KOPT-K1 (cell line): Measurements from ENCODE around the gene CDH23.
A peak's percentile ranks its signal among the peaks of the same experiment; 100 is the strongest.

Experiments
- H3K27ac ChIP-seq: fragments of 200-600 bp; sonication (generic); 2 replicates; pipeline ENCODE4 v1.5.1; 2016; ENCODE audit warnings: antibody characterized with exemption, mild to moderate bottlenecking, low read depth, low read length; ENCODE audit not compliant: poor library complexity, severe bottlenecking
- H3K36me3 ChIP-seq: fragments of 200-600 bp; sonication (generic); 2 replicates; pipeline ENCODE4 v1.5.1; 2017; ENCODE audit warnings: antibody characterized with exemption, mild to moderate bottlenecking, low read length, moderate library complexity; ENCODE audit not compliant: insufficient read depth
- H3K9me3 ChIP-seq: fragments of 200-600 bp; sonication (generic); 2 replicates; pipeline ENCODE4 v1.5.1; 2017; ENCODE audit warnings: antibody characterized with exemption, low read length, mild to moderate bottlenecking; ENCODE audit not compliant: insufficient read depth, poor library complexity, severe bottlenecking

The CDH23 gene

GRCh38 chr10:71724539-71724938 is 327.8 kb downstream of the CDH23 start:
- H3K36me3 ChIP-seq, result no peaks in the 10 kb centered on the region
- no peak overlapping the region for H3K27ac ChIP-seq
- H3K9me3 ChIP-seq, result no peaks in the 10 kb centered on the region

DNA sequence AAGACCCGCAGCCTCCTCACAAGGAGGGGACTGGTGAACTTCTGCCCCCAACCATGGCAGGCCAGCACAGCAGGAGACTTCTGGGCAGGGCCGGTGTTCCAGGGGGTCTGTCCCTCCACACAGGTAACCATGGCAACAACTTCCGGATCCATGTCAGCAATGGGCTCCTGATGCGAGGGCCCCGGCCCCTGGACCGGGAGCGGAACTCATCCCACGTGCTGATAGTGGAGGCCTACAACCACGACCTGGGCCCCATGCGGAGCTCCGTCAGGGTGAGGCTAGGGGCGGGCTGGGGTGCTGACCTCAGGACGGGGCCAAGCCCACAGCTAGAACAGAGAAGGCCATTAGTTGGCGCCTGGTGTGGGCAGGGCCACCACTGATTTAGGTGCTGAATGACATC is 328.5 kb downstream of the CDH23 start:
- Histone ChIP-seq H3K36me3 (no peaks in the 10 kb centered on the region), H3K9me3 (no peaks in the 10 kb centered on the region), H3K27ac (peak overlapping the region; percentile 94)

- Histone ChIP-seq H3K27ac (peak overlapping the region; percentile 94), H3K36me3 (no peaks in the 10 kb centered on the region), H3K9me3 (no peaks in the 10 kb centered on the region)
Measured at GRCh38 chr10:71725998-71726579, 329.4 kb downstream of the CDH23 start.

DNA sequence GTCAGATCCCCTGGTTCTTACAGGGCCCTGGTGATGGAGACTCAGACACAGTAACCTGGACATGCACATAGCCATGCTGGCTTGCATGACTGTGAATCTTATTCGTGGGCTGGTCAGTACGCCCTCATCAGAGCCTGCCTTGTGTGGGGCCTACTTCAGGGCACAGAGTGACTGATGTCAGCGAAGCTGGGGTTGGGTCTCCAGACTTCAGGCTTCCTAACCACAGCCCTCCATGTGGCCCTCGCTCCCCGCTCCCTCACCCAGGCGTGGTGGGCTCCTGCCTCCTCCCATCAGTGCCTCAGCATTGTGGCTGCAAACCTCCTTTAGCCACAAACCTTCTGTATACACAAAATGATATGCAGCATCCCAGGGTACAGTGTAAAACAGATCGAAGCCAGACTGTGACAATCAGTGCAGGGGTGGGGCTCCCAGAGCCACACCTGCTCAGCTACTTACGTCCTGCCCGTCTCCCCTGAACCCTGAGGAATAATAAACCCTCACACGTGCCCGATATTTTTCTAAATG is 329.9 kb downstream of the CDH23 start:
- H3K9me3 ChIP-seq, result no peaks in the 10 kb centered on the region
- H3K27ac ChIP-seq, result peak overlapping the region; percentile 94
- no peaks in the 10 kb centered on the region for H3K36me3 ChIP-seq

GRCh38 chr10:71727105-71727737 is 330.5 kb downstream of the CDH23 start:
- no peaks in the 10 kb centered on the region for H3K9me3 ChIP-seq
- H3K27ac ChIP-seq, result peak overlapping the region; percentile 94
- H3K36me3 ChIP-seq, result no peaks in the 10 kb centered on the region

- Histone ChIP-seq H3K27ac (peak overlapping the region; percentile 94), H3K9me3 (no peaks in the 10 kb centered on the region)
Measured at GRCh38 chr10:71727738-71728737, 331.3 kb downstream of the CDH23 start.

GRCh38 chr10:71729161-71729636 is 332.5 kb downstream of the CDH23 start:
- Histone ChIP-seq H3K9me3 (no peaks in the 10 kb centered on the region), H3K27ac (peak overlapping the region; percentile 94), H3K36me3 (no peaks in the 10 kb centered on the region)

More at GRCh38 chr10:71727738-71728737, 331.3 kb downstream of the CDH23 start:
- H3K36me3 ChIP-seq, result no peaks in the 10 kb centered on the region

GRCh38 chr10:71731791-71732190 is 335.1 kb downstream of the CDH23 start:
- H3K27ac ChIP-seq, result no peak overlapping the region

DNA sequence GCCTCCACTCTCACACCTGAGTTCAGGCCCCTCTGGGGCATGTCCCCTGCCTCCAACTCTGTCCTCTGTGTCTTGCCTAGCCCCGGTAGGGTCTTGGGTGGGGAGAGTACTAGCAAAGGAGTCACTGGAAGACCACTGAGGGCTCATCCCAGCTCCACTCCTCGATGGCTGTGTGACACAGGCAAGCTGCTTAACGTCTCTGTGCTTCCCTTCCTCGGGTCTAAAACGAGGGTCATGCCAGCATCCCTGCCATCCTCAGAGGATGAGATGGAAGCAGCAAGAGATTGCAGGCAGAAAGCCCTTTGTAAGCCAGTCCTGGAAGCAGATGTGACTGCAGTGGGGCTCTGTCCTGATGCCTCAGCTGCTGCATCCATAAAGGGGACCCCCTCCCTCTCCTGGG is 338.1 kb downstream of the CDH23 start:
- peak overlapping the region; percentile 89 for H3K27ac ChIP-seq
- no peaks in the 10 kb centered on the region for H3K36me3 ChIP-seq
- H3K9me3 ChIP-seq, result no peaks in the 10 kb centered on the region

More at GRCh38 chr10:71731791-71732190, 335.1 kb downstream of the CDH23 start:
- Histone ChIP-seq H3K9me3 (no peaks in the 10 kb centered on the region), H3K36me3 (no peaks in the 10 kb centered on the region)

DNA sequence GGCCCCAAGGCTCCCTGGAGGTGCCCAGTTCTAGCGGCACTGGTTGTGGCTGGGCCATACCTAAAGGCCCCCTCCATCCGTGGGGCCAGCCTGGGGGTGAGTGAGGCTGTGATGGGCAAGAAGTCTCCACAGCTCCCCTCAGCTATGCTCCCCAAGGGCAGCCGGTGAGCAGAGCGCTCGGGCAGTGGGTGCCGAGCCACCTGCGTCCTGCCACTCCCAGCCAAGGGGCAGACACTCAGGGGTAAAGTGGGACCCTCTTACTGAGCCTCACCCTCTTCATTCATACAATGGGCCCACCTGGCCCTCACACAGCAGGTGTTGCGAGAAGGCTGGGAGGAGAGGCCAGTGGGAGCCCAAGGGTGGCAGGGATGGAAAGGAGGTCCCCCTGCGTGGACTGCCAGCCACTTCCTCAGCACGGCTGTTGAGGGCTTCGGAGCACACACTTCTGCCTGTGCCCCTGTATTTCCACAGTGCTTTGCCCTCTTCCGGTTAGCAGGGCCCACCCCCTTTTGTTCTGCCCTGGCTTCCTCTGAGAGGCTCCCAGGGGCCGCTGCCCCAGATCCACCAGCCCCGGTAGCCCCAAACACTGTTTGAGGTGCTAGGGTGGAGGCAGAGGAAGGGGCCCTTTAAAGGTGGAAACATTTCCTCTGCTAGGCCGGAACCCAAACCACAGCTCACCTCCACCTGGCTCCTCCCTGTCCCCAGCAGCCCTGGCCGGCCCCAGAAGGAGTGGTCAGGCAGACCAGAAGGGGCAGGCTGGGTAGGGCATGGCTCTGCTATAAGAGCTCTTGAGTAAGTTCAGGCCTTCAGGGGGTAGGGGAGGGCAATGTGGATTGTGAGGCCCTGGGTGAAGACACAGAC is 339.2 kb downstream of the CDH23 start:
- Histone ChIP-seq H3K36me3 (no peaks in the 10 kb centered on the region), H3K27ac (peak overlapping the region; percentile 89), H3K9me3 (no peaks in the 10 kb centered on the region)

DNA sequence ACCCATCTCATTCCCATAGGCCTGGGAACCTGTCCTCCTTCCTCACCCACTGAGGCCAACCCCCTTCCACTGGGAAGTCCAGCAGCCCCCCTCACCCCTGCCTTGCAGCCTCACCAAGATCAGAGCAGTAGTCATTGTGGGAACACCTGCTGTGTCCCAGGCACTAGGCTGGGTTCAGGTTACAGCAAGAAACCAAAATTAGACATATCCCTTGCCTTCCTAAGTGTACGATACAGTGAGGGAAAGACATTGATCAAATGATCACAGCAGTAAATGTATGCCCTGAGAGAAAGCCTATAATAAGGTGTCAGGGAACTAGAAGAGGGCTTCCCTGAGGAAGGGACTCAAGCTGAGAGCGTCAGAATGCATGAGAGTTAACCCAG is 339.8 kb downstream of the CDH23 start:
- H3K9me3 ChIP-seq, result no peaks in the 10 kb centered on the region
- H3K27ac ChIP-seq, result peak overlapping the region; percentile 89
- H3K36me3 ChIP-seq, result no peaks in the 10 kb centered on the region

GRCh38 chr10:71737001-71737833 is 340.5 kb downstream of the CDH23 start:
- no peaks in the 10 kb centered on the region for H3K36me3 ChIP-seq
- H3K27ac ChIP-seq, result peak overlapping the region; percentile 89
- H3K9me3 ChIP-seq, result no peaks in the 10 kb centered on the region

DNA sequence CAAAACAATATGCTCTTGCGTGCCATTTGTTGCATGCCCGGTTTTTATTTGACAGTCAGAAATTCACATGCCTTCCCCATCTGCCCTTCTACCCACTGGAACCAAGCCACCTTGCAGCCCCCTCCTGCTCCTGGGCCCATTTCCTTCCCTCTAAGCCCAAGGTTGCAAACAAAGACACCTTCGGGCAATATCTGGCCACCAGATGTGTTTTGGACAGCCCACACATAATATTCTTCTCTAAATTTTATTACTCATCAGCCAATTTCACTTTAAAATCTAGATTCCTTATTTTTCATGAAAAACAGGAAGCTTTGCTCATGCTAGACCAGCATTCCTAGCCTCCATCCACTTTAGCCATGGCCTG is 341.1 kb downstream of the CDH23 start:
- Histone ChIP-seq H3K36me3 (no peaks in the 10 kb centered on the region), H3K9me3 (no peaks in the 10 kb centered on the region), H3K27ac (peak overlapping the region; percentile 89)
